Omental fat pad (tissue), 4 donors: ENCODE measurements around the gene MUC6. TPM values are rescaled to one million over a fixed set of nuclear protein-coding genes. Genes with fewer than 3 reads are reported as not detected.

Experiments used
- ATAC-seq: fragments of 150-250 bp; one replicate; pipeline ENCODE4 v1.9.1; 2016; ENCODE audit warnings: mild to moderate bottlenecking, moderate library complexity; ENCODE audit not compliant: low FRiP score
- DNase-seq: peaks from one replicate; pipeline ENCODE4 v3.0.0-alpha.2; 2019; ENCODE audit warnings: low spot score
- total RNA-seq, 4 donors: library from RNA; depleted of rRNA; stranded (reverse); fragments of >200 nt; gene quantifications; one replicate each; pipeline ENCODE4 v1.1.0, GENCODE V29; 2016
- TF ChIP-seq, protein P1 (sequence below), 3 donors: fragments of 450-650 bp; IDR thresholded peaks; one replicate each; pipeline ENCODE4 v1.5.1; 2016 to 2017; ENCODE audit warnings: antibody characterized with exemption in 3 of 3, mild to moderate bottlenecking in 3 of 3, moderate library complexity in 2 of 3

The MUC6 gene
- total RNA-seq, 4 donors from 2014 or later = not detected

DNA sequence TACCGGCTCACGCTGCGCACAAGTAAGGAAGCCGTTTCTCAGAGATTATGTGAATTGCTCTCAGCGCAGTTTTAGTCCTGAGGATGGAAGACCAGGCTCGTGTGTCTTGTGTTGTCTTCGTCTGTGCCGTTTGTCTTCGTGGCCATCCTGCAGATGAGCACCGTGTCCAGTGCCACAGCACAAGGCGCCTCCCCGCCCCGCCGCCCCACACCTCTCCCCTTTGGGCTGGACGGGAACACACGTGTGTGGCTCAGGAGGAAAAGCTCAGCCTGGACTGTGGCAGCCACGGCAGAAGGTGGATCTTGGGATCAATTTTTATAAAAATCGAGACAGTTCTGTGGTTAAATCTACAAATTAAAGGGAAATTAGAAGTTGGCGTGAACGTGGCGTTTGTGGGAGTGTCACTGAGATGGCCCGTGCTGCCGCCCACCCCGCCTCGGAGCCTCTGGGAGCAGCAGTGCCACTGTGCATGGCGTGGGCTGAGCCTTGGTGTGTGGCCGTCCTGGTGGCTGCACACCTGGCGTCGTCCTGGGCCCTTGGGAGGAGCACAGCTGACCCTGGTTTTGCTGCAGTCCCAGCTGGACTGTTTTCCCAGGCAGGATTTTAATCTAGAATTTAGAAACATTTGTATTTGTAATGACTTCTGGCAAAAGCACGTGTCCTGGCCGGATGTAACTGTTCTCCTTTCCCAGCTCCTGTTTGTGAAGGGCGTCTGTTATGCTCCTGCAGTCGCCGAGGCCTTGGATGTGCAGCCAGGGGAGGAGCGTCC lies 25.8 kb downstream of the MUC6 start:
- ATAC-seq (no peak), DNase-seq (no peak)
- TF ChIP-seq, protein P1, sequence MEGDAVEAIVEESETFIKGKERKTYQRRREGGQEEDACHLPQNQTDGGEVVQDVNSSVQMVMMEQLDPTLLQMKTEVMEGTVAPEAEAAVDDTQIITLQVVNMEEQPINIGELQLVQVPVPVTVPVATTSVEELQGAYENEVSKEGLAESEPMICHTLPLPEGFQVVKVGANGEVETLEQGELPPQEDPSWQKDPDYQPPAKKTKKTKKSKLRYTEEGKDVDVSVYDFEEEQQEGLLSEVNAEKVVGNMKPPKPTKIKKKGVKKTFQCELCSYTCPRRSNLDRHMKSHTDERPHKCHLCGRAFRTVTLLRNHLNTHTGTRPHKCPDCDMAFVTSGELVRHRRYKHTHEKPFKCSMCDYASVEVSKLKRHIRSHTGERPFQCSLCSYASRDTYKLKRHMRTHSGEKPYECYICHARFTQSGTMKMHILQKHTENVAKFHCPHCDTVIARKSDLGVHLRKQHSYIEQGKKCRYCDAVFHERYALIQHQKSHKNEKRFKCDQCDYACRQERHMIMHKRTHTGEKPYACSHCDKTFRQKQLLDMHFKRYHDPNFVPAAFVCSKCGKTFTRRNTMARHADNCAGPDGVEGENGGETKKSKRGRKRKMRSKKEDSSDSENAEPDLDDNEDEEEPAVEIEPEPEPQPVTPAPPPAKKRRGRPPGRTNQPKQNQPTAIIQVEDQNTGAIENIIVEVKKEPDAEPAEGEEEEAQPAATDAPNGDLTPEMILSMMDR (IDR thresholded peaks at IDR 0.05) = no peak

DNA sequence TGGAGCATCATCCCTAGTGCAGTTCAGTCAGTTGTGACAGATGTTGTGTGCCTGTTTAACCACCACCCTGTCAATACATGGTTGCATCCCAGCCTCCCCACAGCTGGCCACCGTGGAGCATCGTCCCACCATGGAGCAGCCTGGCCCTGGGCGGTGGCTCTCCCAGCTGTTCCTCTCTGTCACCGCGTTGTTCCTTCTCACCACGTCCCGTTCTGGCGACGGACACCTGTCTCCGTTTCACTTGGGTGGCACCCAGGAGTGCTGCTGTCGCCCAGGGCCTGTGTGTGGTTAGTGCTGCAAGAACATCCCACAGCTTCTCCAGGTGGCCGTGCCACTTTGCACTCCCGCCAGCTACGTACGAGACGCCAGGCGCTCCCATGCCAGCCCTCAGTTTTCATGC lies 26.5 kb downstream of the MUC6 start:
- ATAC-seq (no peak), DNase-seq (no peak)
- TF ChIP-seq, protein P1 (IDR thresholded peaks at IDR 0.05) = no peak

DNA sequence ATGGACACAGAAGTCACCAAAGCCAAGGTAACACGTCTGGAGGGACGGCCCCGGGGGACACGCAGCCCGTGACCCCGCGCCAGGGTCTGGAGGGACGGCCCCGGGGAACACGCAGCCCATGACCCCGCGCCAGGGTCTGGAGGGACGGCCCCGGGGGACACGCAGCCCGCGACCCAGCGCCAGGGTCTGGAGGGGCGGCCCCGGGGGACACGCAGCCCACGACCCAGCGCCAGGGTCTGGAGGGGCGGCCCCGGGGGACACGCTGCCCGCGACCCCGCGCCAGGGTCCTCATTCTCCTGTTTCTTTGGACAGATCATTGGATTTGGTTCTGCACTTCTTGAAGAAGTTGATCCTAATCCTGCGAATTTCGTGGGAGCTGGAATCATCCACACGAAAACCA lies 27.1 kb downstream of the MUC6 start:
- DNase-seq (no peak), ATAC-seq (no peak)
- TF ChIP-seq, protein P1 (IDR thresholded peaks at IDR 0.05) = no peak

DNA sequence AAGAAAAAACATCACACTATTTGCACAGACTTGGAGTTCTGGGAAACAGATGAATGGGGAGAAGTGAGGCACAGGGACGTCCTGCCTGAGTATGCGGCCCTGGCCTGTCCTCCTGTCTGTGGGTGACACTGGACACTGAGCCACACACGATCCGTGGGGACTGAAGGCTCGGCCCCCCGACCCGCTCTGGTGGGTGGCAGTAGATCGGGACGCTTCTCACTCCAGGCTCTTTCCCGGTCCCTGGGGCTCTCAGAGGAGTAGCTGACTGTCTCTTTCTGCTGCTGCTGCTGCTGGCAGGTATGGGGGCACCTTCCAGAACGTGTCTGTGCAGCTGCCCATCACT lies 27.7 kb downstream of the MUC6 start:
- TF ChIP-seq, protein P1 (IDR thresholded peaks at IDR 0.05) = no peak

DNA sequence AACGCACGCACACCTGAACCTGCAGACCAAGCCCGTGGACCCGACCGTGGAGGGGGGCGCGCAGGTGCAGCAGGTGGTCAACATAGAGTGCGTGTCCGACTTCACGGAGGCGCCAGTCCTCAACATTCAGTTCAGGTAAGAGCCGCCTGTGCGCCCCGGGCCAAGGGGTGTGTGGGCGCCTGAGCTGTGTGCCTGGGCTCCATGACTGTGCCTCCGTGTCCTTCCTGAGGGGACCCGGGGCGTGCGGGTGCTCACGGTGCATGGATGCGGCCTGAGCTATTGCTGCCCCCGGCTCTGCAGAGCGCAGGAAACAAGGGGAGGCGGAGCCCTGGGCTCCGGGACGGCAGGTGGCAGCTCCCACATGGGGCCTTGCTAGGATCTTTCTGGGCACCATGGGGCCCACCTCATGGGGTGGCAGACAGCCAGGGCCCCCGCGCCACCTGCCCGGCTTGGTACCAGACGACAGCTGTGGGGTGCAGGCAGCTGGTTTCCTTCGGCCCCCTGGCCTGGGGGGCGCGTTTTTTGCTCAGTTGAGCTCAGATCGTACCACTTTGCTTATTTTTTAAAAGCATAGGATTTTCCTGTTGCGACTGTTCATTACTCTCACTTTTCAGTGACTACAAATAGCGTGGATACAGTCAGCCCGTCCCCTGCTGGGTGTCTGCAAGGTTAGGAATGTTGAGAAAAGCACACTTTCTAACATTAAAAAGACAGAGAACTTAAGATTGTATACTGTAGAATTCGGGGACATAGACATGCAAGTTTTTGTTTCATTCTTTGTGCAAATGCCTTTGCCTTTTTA lies 28.3 kb downstream of the MUC6 start:
- ATAC-seq (no peak), DNase-seq (no peak)
- TF ChIP-seq, protein P1 (IDR thresholded peaks at IDR 0.05) = no peak

More for the DNA sequence above, 27.7 kb downstream of the MUC6 start:
- no peak for ATAC-seq
- no peak for DNase-seq

DNA sequence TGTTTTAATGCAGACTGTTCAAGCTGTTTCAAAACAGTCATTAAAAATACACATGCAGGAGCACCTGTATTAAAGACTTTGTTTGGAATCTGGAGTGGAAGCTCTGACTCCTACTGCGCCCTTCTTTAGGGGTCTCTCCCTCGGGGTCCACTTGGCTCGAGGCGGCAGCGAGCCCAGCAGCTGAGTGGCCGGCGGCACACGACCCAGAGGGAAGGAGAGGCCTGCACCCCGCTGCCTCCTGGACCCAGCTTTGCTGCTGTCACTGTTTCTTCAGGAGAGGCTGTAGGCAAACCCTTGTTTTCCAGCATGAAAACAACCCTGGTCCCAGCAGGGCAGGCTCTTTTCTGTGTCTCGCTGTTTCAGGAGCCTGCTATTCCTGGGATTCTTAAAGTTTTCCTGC lies 29.2 kb downstream of the MUC6 start:
- TF ChIP-seq, protein P1 (IDR thresholded peaks at IDR 0.05) = no peak
- DNase-seq = no peak
- no peak for ATAC-seq
